Stimulated activated CD4-positive, alpha-beta T cell treated with anti-CD3 and anti-CD28 coated beads, TNF-alpha, amount 100 ng/mL, for 4 hours (primary cell): Measurements from ENCODE around the gene GNAQ.
"Not testable (repeated sequence)": the region's sequence is repeated elsewhere in the genome, so short reads cannot be mapped to it uniquely, and the experiment has no call there.

Experiments used
- DNase-seq, 3 experiments: peaks; one replicate each; pipeline ENCODE4 v3.0.0-alpha.2; 2020; ENCODE audit warnings: low read depth in 3 of 3

Gene GNAQ

GRCh38 chr9:77878793-77879192, 152.8 kb downstream of the GNAQ start:
- DNase-seq, result not testable (repeated sequence)

- DNase-seq, result no peak
These were observed 153.6 kb downstream of the GNAQ start for GRCh38 chr9:77877976-77878375.

- no peak for DNase-seq
These were observed 155.0 kb downstream of the GNAQ start for GRCh38 chr9:77876590-77876989.

GRCh38 chr9:77876091-77876490, 155.5 kb downstream of the GNAQ start:
- DNase-seq, result no peak

- no peak for DNase-seq
These were observed 158.7 kb downstream of the GNAQ start for GRCh38 chr9:77872863-77873262.

- no peak for DNase-seq
These were observed 159.4 kb downstream of the GNAQ start for GRCh38 chr9:77872177-77872576.

- DNase-seq, result no peak
These were observed 160.1 kb downstream of the GNAQ start for GRCh38 chr9:77871483-77871882.

GRCh38 chr9:77866878-77867277, 164.7 kb downstream of the GNAQ start:
- DNase-seq, result no peak

GRCh38 chr9:77865385-77866047, 166.1 kb downstream of the GNAQ start:
- no peak for DNase-seq

GRCh38 chr9:77864211-77864889, 167.3 kb downstream of the GNAQ start:
- DNase-seq, result no peak

- DNase-seq, result not testable (repeated sequence)
These were observed 168.0 kb downstream of the GNAQ start for GRCh38 chr9:77863638-77864037.

GRCh38 chr9:77860953-77861352, 170.7 kb downstream of the GNAQ start:
- not testable (repeated sequence) for DNase-seq

GRCh38 chr9:77857513-77858259, 173.9 kb downstream of the GNAQ start:
- DNase-seq, result no peak

- DNase-seq, result no peak
These were observed 175.0 kb downstream of the GNAQ start for GRCh38 chr9:77856615-77857014.

- no peak for DNase-seq
These were observed 176.7 kb downstream of the GNAQ start for GRCh38 chr9:77854916-77855311.

- no peak for DNase-seq
These were observed 177.2 kb downstream of the GNAQ start for GRCh38 chr9:77854258-77854915.

GRCh38 chr9:77853716-77854115, 177.9 kb downstream of the GNAQ start:
- no peak for DNase-seq

- DNase-seq, result no peak
These were observed 179.6 kb downstream of the GNAQ start for GRCh38 chr9:77851882-77852595.

GRCh38 chr9:77848897-77849296, 182.7 kb downstream of the GNAQ start:
- no peak for DNase-seq

- DNase-seq, result no peak
These were observed 183.2 kb downstream of the GNAQ start for GRCh38 chr9:77848404-77848803.

- DNase-seq, result no peak
These were observed 184.0 kb downstream of the GNAQ start for GRCh38 chr9:77847626-77848025.

- no peak for DNase-seq
These were observed 184.5 kb downstream of the GNAQ start for GRCh38 chr9:77847059-77847499.
